Endothelial cell of umbilical vein (primary cell): Measurements from ENCODE around the gene KIF18A. TPM values are rescaled to one million over a fixed set of nuclear protein-coding genes. Genes with fewer than 3 reads are reported as not detected.

Experiments
- BruUV-seq: library from RNA; stranded (reverse); fragments of 400-500 nt; replicated peaks from 2 replicates; lab custom pipeline; 2021; lab: Mats Ljungman, UMichigan
- CTCF ChIA-PET: fragments of 300-600, 350-600 bp; sonication (Branson Sonifier 250); formaldehyde crosslinking; loops from one replicate; lab custom pipeline; 2021; ENCODE audit warnings: antibody characterized with exemption, inconsistent platforms; lab: Charles Lee
- POLR2A ChIA-PET: fragments of 300-600, 350-600 bp; sonication (Branson Sonifier 250); formaldehyde crosslinking; loops from one replicate; lab custom pipeline; 2021; ENCODE audit warnings: antibody characterized with exemption, inconsistent platforms; lab: Charles Lee
- DNase-seq: peaks from one replicate; pipeline ENCODE4 v3.0.0-alpha.2; 2011; ENCODE audit warnings: low read depth, low spot score
- FAIRE-seq: peaks from 2 replicates; lab custom pipeline; 2011; peaks lifted over from hg19 to GRCh38; lab: Jason Lieb, UNC
- H2AFZ ChIP-seq: 2 replicates; pipeline ENCODE4 v1.6.0; 2012; ENCODE audit warnings: low read depth, low read length, control low read depth, inconsistent platforms
- H3K27ac ChIP-seq: 2 replicates; pipeline ENCODE4 v1.5.1; 2011; ENCODE audit warnings: low read depth, mild to moderate bottlenecking, control low read depth, low read length, moderate library complexity; ENCODE audit not compliant: insufficient read depth
- H3K27me3 ChIP-seq, 2 experiments: 2 replicates each; pipeline versions ENCODE4 v1.6.0 to v1.6.1; 2011; ENCODE audit warnings: low read length in 2 of 2, mixed read lengths in 1 of 2; ENCODE audit not compliant: control insufficient read depth in 2 of 2, insufficient read depth in 2 of 2
- H3K36me3 ChIP-seq, 2 experiments: 2 replicates in 1 of 2; 3 replicates in 1 of 2; pipeline ENCODE4 v1.5.1; 2011; ENCODE audit warnings: low read length in 2 of 2, mild to moderate bottlenecking in 1 of 2, moderate library complexity in 1 of 2; ENCODE audit not compliant: control insufficient read depth in 2 of 2, insufficient read depth in 2 of 2; ENCODE audit errors: extremely low read depth in 1 of 2
- H3K4me1 ChIP-seq: 3 replicates; pipeline ENCODE4 v1.5.1; 2011; ENCODE audit warnings: mild to moderate bottlenecking, low read length; ENCODE audit not compliant: control insufficient read depth, insufficient read depth; ENCODE audit errors: extremely low read depth
- H3K4me2 ChIP-seq: 2 replicates; pipeline ENCODE4 v1.6.1; 2011; ENCODE audit warnings: low read length, control low read depth, mixed read lengths; ENCODE audit not compliant: insufficient read depth
- H3K4me3 ChIP-seq, 3 experiments: fragments of 200-600 bp in 1 of 3; sonication (generic), shearing (Covaris generic) in 1 of 3; replicated peaks in 1 of 3; 2 replicates each; pipeline ENCODE4 v1.5.1; 2011 to 2016; ENCODE audit warnings: control low read depth in 3 of 3, low read length in 3 of 3, mild to moderate bottlenecking in 2 of 3, inconsistent platforms in 1 of 3, low read depth in 1 of 3, moderate library complexity in 1 of 3; ENCODE audit not compliant: insufficient read depth in 1 of 3
- H3K79me2 ChIP-seq: 2 replicates; pipeline ENCODE4 v1.6.0; 2012; ENCODE audit warnings: low read length, inconsistent platforms; ENCODE audit not compliant: control insufficient read depth, insufficient read depth
- H3K9ac ChIP-seq: replicated peaks from 2 replicates; pipeline ENCODE3; 2011; ENCODE audit warnings: low read length, control low read depth; ENCODE audit not compliant: insufficient read depth; ENCODE audit errors: extremely low read depth
- H3K9me1 ChIP-seq: replicated peaks from 3 replicates; pipeline ENCODE4 v1.6.0; 2011; ENCODE audit warnings: mild to moderate bottlenecking, low read length; ENCODE audit not compliant: control insufficient read depth, insufficient read depth; ENCODE audit errors: extremely low read depth
- H3K9me3 ChIP-seq: replicated peaks from 2 replicates; pipeline ENCODE4 v1.5.1; 2012; ENCODE audit warnings: low read length, inconsistent platforms; ENCODE audit not compliant: control insufficient read depth, insufficient read depth
- H4K20me1 ChIP-seq: replicated peaks from 2 replicates; pipeline ENCODE3; 2011; ENCODE audit warnings: mild to moderate bottlenecking, low read length; ENCODE audit not compliant: control insufficient read depth, insufficient read depth; ENCODE audit errors: extremely low read depth
- CTCF ChIP-seq, 2 donors: IDR thresholded peaks; 1 replicate in 1 of 2; 2 replicates in 1 of 2; pipeline ENCODE4 v1.5.1; 2011; ENCODE audit warnings: low read length in 2 of 2, mild to moderate bottlenecking in 2 of 2, moderate library complexity in 2 of 2, control low read depth in 1 of 2, inconsistent platforms in 1 of 2, low read depth in 1 of 2; ENCODE audit not compliant: insufficient read depth in 1 of 2; ENCODE audit errors: extremely low read depth in 1 of 2
- EZH2 ChIP-seq: IDR thresholded peaks from 2 replicates; pipeline ENCODE4 v1.6.1; 2012; ENCODE audit warnings: borderline replicate concordance, low read depth, mild to moderate bottlenecking, moderate library complexity, low read length, inconsistent platforms; ENCODE audit not compliant: severe bottlenecking
- FOS ChIP-seq: IDR thresholded peaks from 2 replicates; pipeline ENCODE4 v1.6.1; 2011; ENCODE audit warnings: mild to moderate bottlenecking, low read length, moderate library complexity, borderline replicate concordance; ENCODE audit not compliant: insufficient read depth
- GATA2 ChIP-seq: IDR thresholded peaks from 2 replicates; pipeline ENCODE4 v1.7.0; 2011; ENCODE audit warnings: low read depth, mild to moderate bottlenecking, moderate library complexity, mixed read lengths, low read length; ENCODE audit not compliant: insufficient read length, insufficient read depth
- JUN ChIP-seq: IDR thresholded peaks from 2 replicates; pipeline ENCODE4 v1.6.1; 2011; ENCODE audit warnings: borderline replicate concordance, low read depth; ENCODE audit not compliant: insufficient read length, insufficient read depth
- MAX ChIP-seq: IDR thresholded peaks from 2 replicates; pipeline ENCODE4 v1.6.1; 2011; ENCODE audit not compliant: insufficient read depth, insufficient read length
- MYC ChIP-seq: IDR thresholded peaks from one replicate; pipeline ENCODE4 v1.6.1; 2011; ENCODE audit warnings: mild to moderate bottlenecking, low read depth, low read length
- POLR2A ChIP-seq: IDR thresholded peaks from 2 replicates; pipeline ENCODE4 v1.6.1; 2012; ENCODE audit warnings: low read depth, mild to moderate bottlenecking, control low read depth, low read length
- POLR2AphosphoS5 ChIP-seq: IDR thresholded peaks from 2 replicates; pipeline ENCODE4 v1.6.1; 2012; ENCODE audit warnings: low read depth, mild to moderate bottlenecking, control low read depth, low read length, moderate library complexity; ENCODE audit not compliant: insufficient read depth
- dilution Hi-C: fragments of 300-500 bp; cut with MboI; formaldehyde crosslinking; loops from one replicate; pipeline ENCODE4 v1.15.0; 2019; ENCODE audit warnings: low sequenced_read_pairs; ENCODE audit not compliant: extremely low pct_ligation_motif_present
- intact Hi-C: fragments of 100-400 bp; cut with micrococcal nuclease; formaldehyde crosslinking; loops from one replicate; pipeline ENCODE4 v1.10.0; 2022
- polyA plus RNA-seq, 4 experiments: library from polyadenylated mRNA; depleted of rRNA in 3 of 4; stranded (reverse) in 3 of 4; unstranded in 1 of 4; fragments of >200 nt; gene quantifications; 2 replicates each; pipeline versions ENCODE4 v1.2.1 to v1.2.3, GENCODE V29; 2011 to 2012; ENCODE audit warnings: missing spikeins in 1 of 4
- total RNA-seq: library from RNA; stranded (reverse); gene quantifications from 2 replicates; pipeline ENCODE4 v1.2.3, GENCODE V29; 2021

The KIF18A gene
- total and polyA plus RNA-seq, 2 donors (not counting 3 experiments of a cell fraction or from before 2014, with no cell fraction given): 2.5 to 18.5 TPM

- Histone ChIP-seq H3K79me2 (peaks cover 58% of the 10 kb centered on the region), H3K36me3 (no peaks in the 10 kb centered on the region), H4K20me1 (no peaks in the 10 kb centered on the region), H2AFZ (no peak overlapping the region), H3K27me3 (no peaks in the 10 kb centered on the region), H3K9me3 (no peaks in the 10 kb centered on the region), H3K4me2 (peak overlapping the region; percentile 98), H3K27ac (peak overlapping the region; percentile 98), H3K4me3 (peak overlapping the region in 2 of 3 experiments; percentile 21 to 77), H3K9me1 (no peaks in the 10 kb centered on the region), H3K4me1 (peaks cover 36% of the 10 kb centered on the region), H3K9ac (peak overlapping the region; percentile 92)
- CTCF ChIA-PET: interaction anchor here (0.6 to 2.3 kb wide), 4 partner anchors 12 to 1051 kb away, joined by 3 to 7 read pairs (median 6); no protein-coding TSS in a partner anchor
- DNase-seq: peak; percentile 53
- no peak for FAIRE-seq
- BruUV-seq: no TSS peak
- intact Hi-C loops (loop anchor here (1.0 to 5.0 kb wide), 11 partner anchors 18 to 1011 kb away; no protein-coding TSS in a partner anchor), dilution Hi-C loops (no loop called here)
- TF ChIP-seq GATA2: no peak
- TF ChIP-seq JUN: peak; percentile 57
- TF ChIP-seq FOS: peak; percentile 64
- POLR2A ChIA-PET: no interaction called here
These were observed 1.0 kb upstream of the KIF18A start for GRCh38 chr11:28108958-28109357.

- no TSS peak for BruUV-seq
These were observed 686 bp downstream of the KIF18A start for GRCh38 chr11:28107191-28107749.

More at GRCh38 chr11:28107191-28107749, 686 bp downstream of the KIF18A start:
- Histone ChIP-seq H3K9ac (peak overlapping the region; percentile 99), H3K4me1 (peaks cover 36% of the 10 kb centered on the region), H3K4me3 (peak overlapping the region; percentile 74 to 99 (median 87)), H3K9me1 (no peaks in the 10 kb centered on the region), H3K27me3 (no peaks in the 10 kb centered on the region), H4K20me1 (no peaks in the 10 kb centered on the region), H3K9me3 (no peaks in the 10 kb centered on the region), H3K79me2 (peaks cover 70% of the 10 kb centered on the region), H3K36me3 (no peaks in the 10 kb centered on the region), H3K4me2 (peak overlapping the region; percentile 91), H3K27ac (peak overlapping the region; percentile 98), H2AFZ (peak overlapping the region; percentile 75)
- FAIRE-seq (peak; percentile 4), DNase-seq (peak; percentile 70)
- intact Hi-C loops: loop anchor here (5.0 kb wide), 3 partner anchors 175 to 420 kb away; no protein-coding TSS in a partner anchor
- TF ChIP-seq EZH2: no peak
- TF ChIP-seq CTCF (IDR thresholded peaks at IDR 0.05; ENCODE audit: extremely low read depth in 1 of 2, insufficient read depth in 1 of 2, low read depth in 1 of 2, low read length in 2 of 2): no peak
- TF ChIP-seq POLR2A: no peak
- no peak for TF ChIP-seq GATA2
- TF ChIP-seq POLR2AphosphoS5: no peak
- TF ChIP-seq MYC: no peak
- no peak for TF ChIP-seq FOS
- TF ChIP-seq JUN: no peak
- TF ChIP-seq MAX: no peak
- ChIA-PET CTCF (interaction anchor here (0.8 to 2.3 kb wide), 12 partner anchors 17 to 913 kb away, joined by 3 to 21 read pairs (median 7); partner anchors contain the start of gene BDNF), POLR2A (no interaction called here)
- dilution Hi-C loops: no loop called here
